GM12878 (cell line): ENCODE results near the gene SIK3. TPM values are rescaled to one million over a fixed set of nuclear protein-coding genes. Genes with fewer than 3 reads are reported as not detected.

ENCODE experiments used
- ATAC-seq: fragments of 200-7000 bp; cut with Tn5 transposase; 3 replicates; pipeline ENCODE4 v1.9.1; 2020; ENCODE audit warnings: mild to moderate bottlenecking, moderate library complexity
- BruUV-seq: library from RNA; stranded (reverse); fragments of 400-500 nt; replicated peaks from 2 replicates; lab custom pipeline; 2021; lab: Mats Ljungman, UMichigan
- CTCF ChIA-PET: fragments of 300-600 bp; sonication (Branson Sonifier 250); formaldehyde crosslinking; extraction: SDS; loops from one replicate; lab custom pipeline; 2021; ENCODE audit warnings: inconsistent platforms; lab: Yijun Ruan, JAX
- POLR2A ChIA-PET: fragments of 350-600 bp; formaldehyde crosslinking; extraction: SDS; loops from one replicate; lab custom pipeline; 2021; ENCODE audit warnings: inconsistent platforms; lab: Charles Lee
- RAD21 ChIA-PET: fragments of 300-600 bp; sonication (Branson Sonifier 250); formaldehyde crosslinking; loops from one replicate; lab custom pipeline; 2023; ENCODE audit warnings: antibody characterized with exemption; ENCODE audit not compliant: unreplicated experiment; lab: Charles Lee
- SMC1A ChIA-PET: fragments of 300-600 bp; sonication (Branson Sonifier 250); formaldehyde crosslinking; loops from one replicate; lab custom pipeline; 2023; ENCODE audit not compliant: unreplicated experiment, uncharacterized antibody; lab: Charles Lee
- DNase-seq: peaks from one replicate; pipeline ENCODE4 v3.0.0-alpha.2; 2011; ENCODE audit warnings: low read depth, low spot score
- FAIRE-seq: peaks from 3 replicates; lab custom pipeline; 2011; peaks lifted over from hg19 to GRCh38; lab: Jason Lieb, UNC
- H2AFZ ChIP-seq: 2 replicates; pipeline ENCODE4 v1.6.0; 2011; ENCODE audit warnings: low read depth, low read length, control low read depth; ENCODE audit not compliant: control insufficient read depth
- H3K27ac ChIP-seq: 2 replicates; pipeline ENCODE4 v1.5.1; 2011; ENCODE audit warnings: control low read depth; ENCODE audit not compliant: control insufficient read depth, insufficient read depth
- H3K27me3 ChIP-seq, 2 experiments: replicated peaks in 1 of 2; 2 replicates each; pipeline versions ENCODE4 v1.6.0 to v1.6.1; 2011; ENCODE audit warnings: low read length in 1 of 2; ENCODE audit not compliant: control insufficient read depth in 2 of 2, insufficient read depth in 2 of 2
- H3K36me3 ChIP-seq, 2 experiments: 2 replicates each; pipeline ENCODE4 v1.5.1; 2011; ENCODE audit warnings: low read length in 1 of 2; ENCODE audit not compliant: control insufficient read depth in 2 of 2, insufficient read depth in 2 of 2
- H3K4me1 ChIP-seq: 2 replicates; pipeline ENCODE4 v1.6.1; 2011; ENCODE audit warnings: mild to moderate bottlenecking, low read length, moderate library complexity, mixed read lengths; ENCODE audit not compliant: control insufficient read depth, insufficient read depth
- H3K4me2 ChIP-seq: 2 replicates; pipeline ENCODE4 v1.6.0; 2011; ENCODE audit warnings: control low read depth; ENCODE audit not compliant: control insufficient read depth, insufficient read depth
- H3K4me3 ChIP-seq: fragments of 200-600 bp; sonication (generic); 2 replicates; pipeline ENCODE4 v1.5.1; 2016
- H3K79me2 ChIP-seq: 2 replicates; pipeline ENCODE4 v1.6.0; 2011; ENCODE audit warnings: low read length; ENCODE audit not compliant: control insufficient read depth, insufficient read depth
- H3K9ac ChIP-seq: 2 replicates; pipeline ENCODE4 v1.8.0; 2011; ENCODE audit warnings: low read length, control low read depth, mixed read lengths; ENCODE audit not compliant: control insufficient read depth, insufficient read depth
- H3K9me3 ChIP-seq: replicated peaks from 3 replicates; pipeline ENCODE4 v1.5.1; 2011; ENCODE audit warnings: mild to moderate bottlenecking, low read length; ENCODE audit not compliant: control insufficient read depth, insufficient read depth
- H4K20me1 ChIP-seq: 2 replicates; pipeline ENCODE4 v1.6.0; 2011; ENCODE audit not compliant: control insufficient read depth, insufficient read depth
- BACH1 ChIP-seq: fragments of 450-650 bp; IDR thresholded peaks from 2 replicates; pipeline ENCODE4 v1.6.1; 2017; ENCODE audit warnings: mild to moderate bottlenecking, borderline replicate concordance
- BCL11A ChIP-seq: IDR thresholded peaks from 2 replicates; pipeline ENCODE4 v1.6.1; 2011; ENCODE audit warnings: low read depth, low read length
- MEF2B ChIP-seq: fragments of 450-650 bp; IDR thresholded peaks from 2 replicates; pipeline ENCODE4 v1.6.1; 2018; ENCODE audit warnings: mild to moderate bottlenecking, moderate library complexity; ENCODE audit not compliant: partially characterized antibody, poor library complexity, severe bottlenecking
- NBN ChIP-seq: fragments of 450-650 bp; IDR thresholded peaks from 2 replicates; pipeline ENCODE4 v1.6.1; 2016
- PAX5 ChIP-seq: IDR thresholded peaks from 2 replicates; pipeline ENCODE4 v1.6.1; 2011; ENCODE audit warnings: low read depth, low read length, borderline replicate concordance
- RAD21 ChIP-seq: IDR thresholded peaks from 2 replicates; pipeline ENCODE4 v1.6.1; 2011; ENCODE audit warnings: mild to moderate bottlenecking, low read depth, low read length, moderate library complexity; ENCODE audit not compliant: insufficient read depth
- RUNX3 ChIP-seq: IDR thresholded peaks from 2 replicates; pipeline ENCODE4 v1.6.1; 2012; ENCODE audit warnings: low read length, inconsistent platforms
- SIX5 ChIP-seq: IDR thresholded peaks from 2 replicates; pipeline ENCODE4 v1.6.1; 2011; ENCODE audit warnings: mild to moderate bottlenecking, low read depth, low read length, moderate library complexity; ENCODE audit not compliant: severe bottlenecking
- SMAD5 ChIP-seq: IDR thresholded peaks from 2 replicates; pipeline ENCODE4 v1.6.1; 2016; ENCODE audit warnings: antibody characterized with exemption, low read depth
- SMC3 ChIP-seq: IDR thresholded peaks from 2 replicates; pipeline ENCODE4 v1.6.1; 2011; ENCODE audit warnings: low read length, improper control_type of control experiment, borderline replicate concordance
- TARDBP ChIP-seq: IDR thresholded peaks from 2 replicates; pipeline ENCODE4 v1.6.1; 2016; ENCODE audit warnings: borderline replicate concordance
- ZBED1 ChIP-seq: IDR thresholded peaks from 2 replicates; pipeline ENCODE4 v1.6.1; 2016; ENCODE audit warnings: borderline replicate concordance
- ZNF217 ChIP-seq: fragments of 450-650 bp; IDR thresholded peaks from 2 replicates; pipeline ENCODE4 v1.6.1; 2017; ENCODE audit warnings: antibody characterized with exemption, mild to moderate bottlenecking
- WGBS: methylation state at CpG from one replicate; pipeline ENCODE4 v1.1.6; 2016; ENCODE audit warnings: low lambda C conversion rate; ENCODE audit not compliant: insufficient replicate concordance, insufficient coverage; ENCODE audit errors: missing lambda C conversion rate; 5-methylcytosine and 5-hydroxymethylcytosine counted together
- in situ Hi-C: fragments of 300-500 bp; cut with MboI; formaldehyde crosslinking; loops from 9 replicates; pipeline ENCODE4 v1.14.3; 2018; ENCODE audit warnings: mixed read lengths
- intact Hi-C: fragments of 100-400 bp; cut with micrococcal nuclease; formaldehyde crosslinking; loops from one replicate; pipeline ENCODE4 v1.14.2; 2022; ENCODE audit not compliant: unreplicated experiment
- polyA plus RNA-seq, 11 experiments: library from polyadenylated mRNA; depleted of rRNA in 4 of 11; unstranded in 6 of 11; stranded (reverse) in 5 of 11; fragments of >200 nt; fragmentation: Nextera tagmentation in 4 of 11; fragmentation: Illumina TruSeq in 1 of 11; extraction: Ambion mirVana in 4 of 11; extraction: Trizol in 1 of 11; gene quantifications; 1 replicate in 1 of 11; 2 replicates in 10 of 11; pipeline versions ENCODE4 v1.2.1 to v1.2.3, GENCODE V29; 2011 to 2016; ENCODE audit warnings: inconsistent platforms in 2 of 11, missing spikeins in 2 of 11, low read depth in 1 of 11
- total RNA-seq, 4 experiments: library from RNA; depleted of rRNA in 3 of 4; stranded (reverse); fragments of >200 nt in 3 of 4; fragmentation: Illumina TruSeq in 1 of 4; extraction: Trizol in 1 of 4; gene quantifications; 2 replicates each; pipeline versions ENCODE4 v1.2.1 to v1.2.3, GENCODE V29; 2013 to 2021
- TF ChIP-seq, protein P1 (sequence below), 3 experiments: IDR thresholded peaks in 2 of 3; conservative IDR thresholded peaks in 1 of 3; 2 replicates each; pipeline ENCODE4 v1.5.1; 2011; ENCODE audit warnings: low read depth in 3 of 3, low read length in 3 of 3, mild to moderate bottlenecking in 3 of 3, control low read depth in 2 of 3, moderate library complexity in 2 of 3, inconsistent platforms in 1 of 3, mixed read lengths in 1 of 3; ENCODE audit not compliant: control insufficient read depth in 2 of 3, insufficient read depth in 1 of 3; ENCODE audit errors: extremely low read depth in 1 of 3
- TF ChIP-seq, protein P2 (sequence below): IDR thresholded peaks from 2 replicates; pipeline ENCODE4 v1.6.1; 2011; ENCODE audit warnings: mild to moderate bottlenecking, low read depth, low read length, moderate library complexity; ENCODE audit not compliant: insufficient replicate concordance
- TF ChIP-seq, protein P3 (sequence below): fragments of 450-650 bp; formaldehyde crosslinking; IDR thresholded peaks from 2 replicates; pipeline ENCODE4 v1.5.0; 2022; ENCODE audit warnings: mild to moderate bottlenecking, missing genetic modification characterization

Gene SIK3
- total and polyA plus RNA-seq, 10 of the 15 experiments (the other 5 are each of a cell fraction or from before 2014, with no cell fraction given): 2.5 to 31.9 (median 11.1) TPM

DNA sequence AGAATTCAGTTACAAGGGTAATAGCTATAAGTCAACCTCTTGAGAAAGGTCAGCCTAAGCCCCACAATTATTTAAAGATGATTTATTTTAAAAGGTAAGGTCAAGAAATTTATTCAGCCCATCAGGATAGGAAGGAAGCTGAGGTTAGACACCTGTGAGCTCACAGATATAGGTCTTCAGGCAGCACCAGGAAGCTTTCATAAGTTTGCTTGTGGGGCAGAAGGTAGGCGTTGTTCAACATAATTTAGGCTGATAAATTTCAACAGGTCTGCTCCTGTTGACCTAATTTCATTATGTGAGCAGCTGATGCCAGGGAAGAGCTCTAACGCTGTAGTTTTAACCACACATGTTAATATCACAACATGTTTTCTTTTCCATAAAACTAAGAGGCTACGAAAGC lies 142.7 kb downstream of the SIK3 start:
- BruUV-seq: no TSS peak
- POLR2A ChIA-PET: interaction anchor here (1.3 to 1.5 kb wide), 2 partner anchors 9 to 26 kb away, joined by 3 to 5 read pairs; no protein-coding TSS in a partner anchor
- RAD21 ChIA-PET: interaction anchor here (0.6 kb wide), 1 partner anchor 141 kb away, joined by 3 read pairs; no protein-coding TSS in a partner anchor

More for the DNA sequence above, 142.7 kb downstream of the SIK3 start:
- intact Hi-C loops: no loop called here
- Histone ChIP-seq H2AFZ (no peak overlapping the region), H3K27me3 (no peaks in the 10 kb centered on the region), H3K27ac (no peak overlapping the region), H3K79me2 (no peaks in the 10 kb centered on the region), H3K4me2 (no peak overlapping the region), H3K4me3 (no peak overlapping the region), H3K36me3 (peaks cover 3% of the 10 kb centered on the region in 2 experiments; a peak in 3 of 4 replicates), H3K9ac (no peak overlapping the region), H4K20me1 (no peaks in the 10 kb centered on the region), H3K4me1 (no peaks in the 10 kb centered on the region)
- no peak for DNase-seq
- SMC1A ChIA-PET: interaction anchor here (0.9 to 1.2 kb wide), 4 partner anchors 10 to 108 kb away, joined by 3 to 6 read pairs (median 4); no protein-coding TSS in a partner anchor
- 88% methylated on average over 3 of the region's 3 CpGs for WGBS
- no peak for TF ChIP-seq BACH1
- TF ChIP-seq, protein P1, sequence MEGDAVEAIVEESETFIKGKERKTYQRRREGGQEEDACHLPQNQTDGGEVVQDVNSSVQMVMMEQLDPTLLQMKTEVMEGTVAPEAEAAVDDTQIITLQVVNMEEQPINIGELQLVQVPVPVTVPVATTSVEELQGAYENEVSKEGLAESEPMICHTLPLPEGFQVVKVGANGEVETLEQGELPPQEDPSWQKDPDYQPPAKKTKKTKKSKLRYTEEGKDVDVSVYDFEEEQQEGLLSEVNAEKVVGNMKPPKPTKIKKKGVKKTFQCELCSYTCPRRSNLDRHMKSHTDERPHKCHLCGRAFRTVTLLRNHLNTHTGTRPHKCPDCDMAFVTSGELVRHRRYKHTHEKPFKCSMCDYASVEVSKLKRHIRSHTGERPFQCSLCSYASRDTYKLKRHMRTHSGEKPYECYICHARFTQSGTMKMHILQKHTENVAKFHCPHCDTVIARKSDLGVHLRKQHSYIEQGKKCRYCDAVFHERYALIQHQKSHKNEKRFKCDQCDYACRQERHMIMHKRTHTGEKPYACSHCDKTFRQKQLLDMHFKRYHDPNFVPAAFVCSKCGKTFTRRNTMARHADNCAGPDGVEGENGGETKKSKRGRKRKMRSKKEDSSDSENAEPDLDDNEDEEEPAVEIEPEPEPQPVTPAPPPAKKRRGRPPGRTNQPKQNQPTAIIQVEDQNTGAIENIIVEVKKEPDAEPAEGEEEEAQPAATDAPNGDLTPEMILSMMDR (IDR thresholded peaks at IDR 0.05 in 2 of 3, conservative IDR thresholded peaks at IDR 0.05 in 1 of 3; ENCODE audit: control insufficient read depth in 2 of 3, extremely low read depth in 1 of 3, insufficient read depth in 1 of 3, low read depth in 3 of 3, low read length in 3 of 3): no peak
- TF ChIP-seq SMAD5: no peak
- no peak for TF ChIP-seq BCL11A
- TF ChIP-seq ZNF217: no peak
- TF ChIP-seq ZBED1: no peak
- TF ChIP-seq TARDBP: no peak
- no peak for TF ChIP-seq MEF2B
- no peak for TF ChIP-seq RUNX3
- no peak for TF ChIP-seq PAX5
- no peak for TF ChIP-seq SMC3
- no peak for TF ChIP-seq RAD21
- no peak for TF ChIP-seq NBN
- TF ChIP-seq, protein P2, sequence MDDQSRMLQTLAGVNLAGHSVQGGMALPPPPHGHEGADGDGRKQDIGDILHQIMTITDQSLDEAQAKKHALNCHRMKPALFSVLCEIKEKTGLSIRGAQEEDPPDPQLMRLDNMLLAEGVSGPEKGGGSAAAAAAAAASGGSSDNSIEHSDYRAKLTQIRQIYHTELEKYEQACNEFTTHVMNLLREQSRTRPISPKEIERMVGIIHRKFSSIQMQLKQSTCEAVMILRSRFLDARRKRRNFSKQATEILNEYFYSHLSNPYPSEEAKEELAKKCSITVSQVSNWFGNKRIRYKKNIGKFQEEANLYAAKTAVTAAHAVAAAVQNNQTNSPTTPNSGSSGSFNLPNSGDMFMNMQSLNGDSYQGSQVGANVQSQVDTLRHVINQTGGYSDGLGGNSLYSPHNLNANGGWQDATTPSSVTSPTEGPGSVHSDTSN: no peak
- no peak for TF ChIP-seq SIX5
- TF ChIP-seq, protein P3, sequence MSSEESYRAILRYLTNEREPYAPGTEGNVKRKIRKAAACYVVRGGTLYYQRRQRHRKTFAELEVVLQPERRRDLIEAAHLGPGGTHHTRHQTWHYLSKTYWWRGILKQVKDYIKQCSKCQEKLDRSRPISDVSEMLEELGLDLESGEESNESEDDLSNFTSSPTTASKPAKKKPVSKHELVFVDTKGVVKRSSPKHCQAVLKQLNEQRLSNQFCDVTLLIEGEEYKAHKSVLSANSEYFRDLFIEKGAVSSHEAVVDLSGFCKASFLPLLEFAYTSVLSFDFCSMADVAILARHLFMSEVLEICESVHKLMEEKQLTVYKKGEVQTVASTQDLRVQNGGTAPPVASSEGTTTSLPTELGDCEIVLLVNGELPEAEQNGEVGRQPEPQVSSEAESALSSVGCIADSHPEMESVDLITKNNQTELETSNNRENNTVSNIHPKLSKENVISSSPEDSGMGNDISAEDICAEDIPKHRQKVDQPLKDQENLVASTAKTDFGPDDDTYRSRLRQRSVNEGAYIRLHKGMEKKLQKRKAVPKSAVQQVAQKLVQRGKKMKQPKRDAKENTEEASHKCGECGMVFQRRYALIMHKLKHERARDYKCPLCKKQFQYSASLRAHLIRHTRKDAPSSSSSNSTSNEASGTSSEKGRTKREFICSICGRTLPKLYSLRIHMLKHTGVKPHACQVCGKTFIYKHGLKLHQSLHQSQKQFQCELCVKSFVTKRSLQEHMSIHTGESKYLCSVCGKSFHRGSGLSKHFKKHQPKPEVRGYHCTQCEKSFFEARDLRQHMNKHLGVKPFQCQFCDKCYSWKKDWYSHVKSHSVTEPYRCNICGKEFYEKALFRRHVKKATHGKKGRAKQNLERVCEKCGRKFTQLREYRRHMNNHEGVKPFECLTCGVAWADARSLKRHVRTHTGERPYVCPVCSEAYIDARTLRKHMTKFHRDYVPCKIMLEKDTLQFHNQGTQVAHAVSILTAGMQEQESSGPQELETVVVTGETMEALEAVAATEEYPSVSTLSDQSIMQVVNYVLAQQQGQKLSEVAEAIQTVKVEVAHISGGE (CRISPR knock-in tag): no peak
- TF ChIP-seq, all 136 proteins: peak for 0
- ATAC-seq: no peak
- H3K9me3 ChIP-seq: no peaks in the 10 kb centered on the region
- in situ Hi-C loops: no loop called here
- CTCF ChIA-PET: interaction anchor here (0.8 to 0.9 kb wide), 2 partner anchors 44 to 141 kb away, joined by 3 read pairs; no protein-coding TSS in a partner anchor
- no peak for FAIRE-seq
